ENCODE data around the gene EIF4EBP3. TPM values are rescaled to one million over a fixed set of nuclear protein-coding genes. Genes with fewer than 3 reads are reported as not detected.

Gene EIF4EBP3
- total and polyA plus RNA-seq, 4 donors: 1.4 to 55.8 (median 8.0) TPM

DNA sequence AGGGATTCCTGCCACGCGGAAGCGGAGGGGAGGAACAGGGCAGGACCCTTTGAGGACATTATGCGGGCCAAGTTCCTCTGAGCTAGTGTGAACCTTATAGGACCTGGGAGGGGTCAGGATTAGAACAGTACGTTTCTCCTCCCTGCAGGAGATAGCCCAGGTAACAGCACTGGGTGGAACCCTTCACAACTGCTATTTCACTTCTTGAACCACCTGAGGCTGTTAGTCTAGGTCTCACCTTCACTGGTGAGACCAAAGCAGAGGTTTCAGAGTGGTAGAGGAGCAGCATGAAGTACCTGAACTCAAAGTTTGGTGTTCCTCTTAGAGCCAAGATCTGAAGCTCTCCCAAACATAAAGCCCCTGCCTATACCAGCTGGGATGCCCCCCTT, 832 bp downstream of the EIF4EBP3 start:
- H3K36me3 ChIP-seq (ENCODE audit: control insufficient read depth in 4 of 4, insufficient read depth in 3 of 4, low read depth in 1 of 4, low read length in 3 of 4): peaks cover 0 to 26% (median 19%) of the 10 kb centered on the region in 4 donors
- H3K9ac ChIP-seq (ENCODE audit: low read depth in 1 of 2, low read length in 2 of 2): peak overlapping the region; percentile 60 to 75
- no peak for DNase-seq (ENCODE audit: low spot score)

DNA sequence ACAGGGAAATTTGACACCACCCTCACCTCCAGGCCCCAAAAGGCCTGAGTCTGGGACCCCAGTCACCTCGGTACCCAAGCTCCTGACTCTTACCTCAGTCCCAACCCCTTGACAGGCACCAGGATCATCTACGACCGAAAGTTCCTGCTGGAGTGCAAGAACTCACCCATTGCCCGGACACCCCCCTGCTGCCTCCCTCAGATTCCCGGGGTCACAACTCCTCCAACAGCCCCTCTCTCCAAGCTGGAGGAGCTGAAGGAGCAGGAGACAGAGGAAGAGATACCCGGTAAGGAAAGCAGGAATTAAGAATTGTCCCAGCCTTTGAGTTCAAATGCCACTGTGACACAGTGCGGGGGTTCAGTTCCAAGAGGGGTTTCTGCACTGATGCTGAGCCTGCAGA, 1.3 kb downstream of the EIF4EBP3 start:
- DNase-seq (ENCODE audit: low spot score): no peak
- Histone ChIP-seq H3K4me1 (ENCODE audit: control insufficient read depth in 4 of 4, insufficient read depth in 4 of 4, low read length in 3 of 4) (peaks cover 8 to 40% (median 33%) of the 10 kb centered on the region in 4 donors), H3K9ac (ENCODE audit: low read depth in 1 of 2, low read length in 2 of 2) (peak overlapping the region in 1 of 2 donors; percentile 60), H3K36me3 (ENCODE audit: control insufficient read depth in 4 of 4, insufficient read depth in 3 of 4, low read depth in 1 of 4, low read length in 3 of 4) (peaks cover 0 to 26% (median 19%) of the 10 kb centered on the region in 4 donors), H3K27ac (ENCODE audit: low read depth in 1 of 2, low read length in 2 of 2) (peak overlapping the region; percentile 91 to 99), H3K9me3 (ENCODE audit: control insufficient read depth in 4 of 4, low read length in 3 of 4) (no peaks in the 10 kb centered on the region), H3K4me3 (ENCODE audit: low read depth in 1 of 3, low read length in 3 of 3) (no peak overlapping the region), H3K27me3 (ENCODE audit: control insufficient read depth in 4 of 4, insufficient read depth in 4 of 4, low read length in 3 of 4) (no peaks in the 10 kb centered on the region)
- WGBS: 83% methylated on average over 7 of the region's 7 CpGs
- TF ChIP-seq JUND (IDR thresholded peaks at IDR 0.05) (no peak), FOXA1 (IDR thresholded peaks at IDR 0.05) (no peak), GABPA (IDR thresholded peaks at IDR 0.05 in 1 of 2, conservative IDR thresholded peaks at IDR 0.05 in 1 of 2) (no peak), FOXA2 (IDR thresholded peaks at IDR 0.05) (no peak), TAF1 (conservative IDR thresholded peaks at IDR 0.05) (no peak), YY1 (IDR thresholded peaks at IDR 0.05) (no peak), NR2F2 (IDR thresholded peaks at IDR 0.05) (no peak), SP1 (IDR thresholded peaks at IDR 0.05) (no peak)
- TF ChIP-seq, protein P1, sequence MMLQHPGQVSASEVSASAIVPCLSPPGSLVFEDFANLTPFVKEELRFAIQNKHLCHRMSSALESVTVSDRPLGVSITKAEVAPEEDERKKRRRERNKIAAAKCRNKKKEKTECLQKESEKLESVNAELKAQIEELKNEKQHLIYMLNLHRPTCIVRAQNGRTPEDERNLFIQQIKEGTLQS (IDR thresholded peaks at IDR 0.05): no peak
- TF ChIP-seq, protein P2, sequence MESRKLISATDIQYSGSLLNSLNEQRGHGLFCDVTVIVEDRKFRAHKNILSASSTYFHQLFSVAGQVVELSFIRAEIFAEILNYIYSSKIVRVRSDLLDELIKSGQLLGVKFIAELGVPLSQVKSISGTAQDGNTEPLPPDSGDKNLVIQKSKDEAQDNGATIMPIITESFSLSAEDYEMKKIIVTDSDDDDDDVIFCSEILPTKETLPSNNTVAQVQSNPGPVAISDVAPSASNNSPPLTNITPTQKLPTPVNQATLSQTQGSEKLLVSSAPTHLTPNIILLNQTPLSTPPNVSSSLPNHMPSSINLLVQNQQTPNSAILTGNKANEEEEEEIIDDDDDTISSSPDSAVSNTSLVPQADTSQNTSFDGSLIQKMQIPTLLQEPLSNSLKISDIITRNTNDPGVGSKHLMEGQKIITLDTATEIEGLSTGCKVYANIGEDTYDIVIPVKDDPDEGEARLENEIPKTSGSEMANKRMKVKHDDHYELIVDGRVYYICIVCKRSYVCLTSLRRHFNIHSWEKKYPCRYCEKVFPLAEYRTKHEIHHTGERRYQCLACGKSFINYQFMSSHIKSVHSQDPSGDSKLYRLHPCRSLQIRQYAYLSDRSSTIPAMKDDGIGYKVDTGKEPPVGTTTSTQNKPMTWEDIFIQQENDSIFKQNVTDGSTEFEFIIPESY (IDR thresholded peaks at IDR 0.05): no peak
- TF ChIP-seq, protein P3, sequence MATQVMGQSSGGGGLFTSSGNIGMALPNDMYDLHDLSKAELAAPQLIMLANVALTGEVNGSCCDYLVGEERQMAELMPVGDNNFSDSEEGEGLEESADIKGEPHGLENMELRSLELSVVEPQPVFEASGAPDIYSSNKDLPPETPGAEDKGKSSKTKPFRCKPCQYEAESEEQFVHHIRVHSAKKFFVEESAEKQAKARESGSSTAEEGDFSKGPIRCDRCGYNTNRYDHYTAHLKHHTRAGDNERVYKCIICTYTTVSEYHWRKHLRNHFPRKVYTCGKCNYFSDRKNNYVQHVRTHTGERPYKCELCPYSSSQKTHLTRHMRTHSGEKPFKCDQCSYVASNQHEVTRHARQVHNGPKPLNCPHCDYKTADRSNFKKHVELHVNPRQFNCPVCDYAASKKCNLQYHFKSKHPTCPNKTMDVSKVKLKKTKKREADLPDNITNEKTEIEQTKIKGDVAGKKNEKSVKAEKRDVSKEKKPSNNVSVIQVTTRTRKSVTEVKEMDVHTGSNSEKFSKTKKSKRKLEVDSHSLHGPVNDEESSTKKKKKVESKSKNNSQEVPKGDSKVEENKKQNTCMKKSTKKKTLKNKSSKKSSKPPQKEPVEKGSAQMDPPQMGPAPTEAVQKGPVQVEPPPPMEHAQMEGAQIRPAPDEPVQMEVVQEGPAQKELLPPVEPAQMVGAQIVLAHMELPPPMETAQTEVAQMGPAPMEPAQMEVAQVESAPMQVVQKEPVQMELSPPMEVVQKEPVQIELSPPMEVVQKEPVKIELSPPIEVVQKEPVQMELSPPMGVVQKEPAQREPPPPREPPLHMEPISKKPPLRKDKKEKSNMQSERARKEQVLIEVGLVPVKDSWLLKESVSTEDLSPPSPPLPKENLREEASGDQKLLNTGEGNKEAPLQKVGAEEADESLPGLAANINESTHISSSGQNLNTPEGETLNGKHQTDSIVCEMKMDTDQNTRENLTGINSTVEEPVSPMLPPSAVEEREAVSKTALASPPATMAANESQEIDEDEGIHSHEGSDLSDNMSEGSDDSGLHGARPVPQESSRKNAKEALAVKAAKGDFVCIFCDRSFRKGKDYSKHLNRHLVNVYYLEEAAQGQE (IDR thresholded peaks at IDR 0.05): no peak

More for the DNA sequence above, 832 bp downstream of the EIF4EBP3 start:
- peak overlapping the region; percentile 9 to 50 (median 30) for H3K4me3 ChIP-seq (ENCODE audit: low read depth in 1 of 3, low read length in 3 of 3)
- peaks cover 8 to 40% (median 33%) of the 10 kb centered on the region in 4 donors for H3K4me1 ChIP-seq (ENCODE audit: control insufficient read depth in 4 of 4, insufficient read depth in 4 of 4, low read length in 3 of 4)
- TF ChIP-seq, protein P4, sequence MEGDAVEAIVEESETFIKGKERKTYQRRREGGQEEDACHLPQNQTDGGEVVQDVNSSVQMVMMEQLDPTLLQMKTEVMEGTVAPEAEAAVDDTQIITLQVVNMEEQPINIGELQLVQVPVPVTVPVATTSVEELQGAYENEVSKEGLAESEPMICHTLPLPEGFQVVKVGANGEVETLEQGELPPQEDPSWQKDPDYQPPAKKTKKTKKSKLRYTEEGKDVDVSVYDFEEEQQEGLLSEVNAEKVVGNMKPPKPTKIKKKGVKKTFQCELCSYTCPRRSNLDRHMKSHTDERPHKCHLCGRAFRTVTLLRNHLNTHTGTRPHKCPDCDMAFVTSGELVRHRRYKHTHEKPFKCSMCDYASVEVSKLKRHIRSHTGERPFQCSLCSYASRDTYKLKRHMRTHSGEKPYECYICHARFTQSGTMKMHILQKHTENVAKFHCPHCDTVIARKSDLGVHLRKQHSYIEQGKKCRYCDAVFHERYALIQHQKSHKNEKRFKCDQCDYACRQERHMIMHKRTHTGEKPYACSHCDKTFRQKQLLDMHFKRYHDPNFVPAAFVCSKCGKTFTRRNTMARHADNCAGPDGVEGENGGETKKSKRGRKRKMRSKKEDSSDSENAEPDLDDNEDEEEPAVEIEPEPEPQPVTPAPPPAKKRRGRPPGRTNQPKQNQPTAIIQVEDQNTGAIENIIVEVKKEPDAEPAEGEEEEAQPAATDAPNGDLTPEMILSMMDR (IDR thresholded peaks at IDR 0.05; ENCODE audit: low read depth, low read length, missing input control): no peak
- no peak for TF ChIP-seq FOXA2 (IDR thresholded peaks at IDR 0.05)
- no peak for TF ChIP-seq TAF1 (conservative IDR thresholded peaks at IDR 0.05)
- TF ChIP-seq, protein P1 (IDR thresholded peaks at IDR 0.05): no peak
- TF ChIP-seq HNF4A (conservative IDR thresholded peaks at IDR 0.05): peak in 1 of 2 donors; percentile 45
- TF ChIP-seq NR2F2 (IDR thresholded peaks at IDR 0.05): peak; percentile 9
- TF ChIP-seq SP1 (IDR thresholded peaks at IDR 0.05): peak; percentile 59
- no peak for TF ChIP-seq HNF4G (IDR thresholded peaks at IDR 0.05)
- TF ChIP-seq GABPA (IDR thresholded peaks at IDR 0.05 in 1 of 2, conservative IDR thresholded peaks at IDR 0.05 in 1 of 2): no peak
- TF ChIP-seq, protein P3 (IDR thresholded peaks at IDR 0.05): no peak
- peak in 1 of 2 donors; percentile 6 for TF ChIP-seq EGR1 (IDR thresholded peaks at IDR 0.05; ENCODE audit: low read depth in 2 of 2)
- TF ChIP-seq YY1 (IDR thresholded peaks at IDR 0.05): no peak
- peak in 1 of 2 donors; percentile 25 for TF ChIP-seq RAD21 (IDR thresholded peaks at IDR 0.05)
- TF ChIP-seq, protein P5, sequence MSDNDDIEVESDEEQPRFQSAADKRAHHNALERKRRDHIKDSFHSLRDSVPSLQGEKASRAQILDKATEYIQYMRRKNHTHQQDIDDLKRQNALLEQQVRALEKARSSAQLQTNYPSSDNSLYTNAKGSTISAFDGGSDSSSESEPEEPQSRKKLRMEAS (IDR thresholded peaks at IDR 0.05): peak; percentile 55
- TF ChIP-seq RXRA (IDR thresholded peaks at IDR 0.05): peak; percentile 80
- TF ChIP-seq FOXA1 (IDR thresholded peaks at IDR 0.05): no peak
- 6% methylated on average over 5 of the region's 5 CpGs for WGBS
- peak overlapping the region; percentile 91 to 99 for H3K27ac ChIP-seq (ENCODE audit: low read depth in 1 of 2, low read length in 2 of 2)
- H3K9me3 ChIP-seq (ENCODE audit: control insufficient read depth in 4 of 4, low read length in 3 of 4): no peaks in the 10 kb centered on the region
- no peaks in the 10 kb centered on the region for H3K27me3 ChIP-seq (ENCODE audit: control insufficient read depth in 4 of 4, insufficient read depth in 4 of 4, low read length in 3 of 4)
